Activated CD4-positive, alpha-beta T cell treated with anti-CD3 and anti-CD28 coated beads, Interleukin-2, amount 50 U/mL, for 4 hours (primary cell): Measurements from ENCODE around the gene TRIM51.
"Not testable (repeated sequence)": the region's sequence is repeated elsewhere in the genome, so short reads cannot be mapped to it uniquely, and the experiment has no call there.

Experiments
- DNase-seq, 2 experiments: peaks; one replicate each; pipeline ENCODE4 v3.0.0-alpha.2; 2020

The TRIM51 gene, protein sequence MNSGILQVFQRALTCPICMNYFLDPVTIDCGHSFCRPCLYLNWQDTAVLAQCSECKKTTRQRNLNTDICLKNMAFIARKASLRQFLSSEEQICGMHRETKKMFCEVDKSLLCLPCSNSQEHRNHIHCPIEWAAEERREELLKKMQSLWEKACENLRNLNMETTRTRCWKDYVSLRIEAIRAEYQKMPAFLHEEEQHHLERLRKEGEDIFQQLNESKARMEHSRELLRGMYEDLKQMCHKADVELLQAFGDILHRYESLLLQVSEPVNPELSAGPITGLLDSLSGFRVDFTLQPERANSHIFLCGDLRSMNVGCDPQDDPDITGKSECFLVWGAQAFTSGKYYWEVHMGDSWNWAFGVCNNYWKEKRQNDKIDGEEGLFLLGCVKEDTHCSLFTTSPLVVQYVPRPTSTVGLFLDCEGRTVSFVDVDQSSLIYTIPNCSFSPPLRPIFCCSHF

GRCh38 chr11:55882997-55883396 is at the start of gene TRIM51:
Gene TRIM51, plus strand, starts transcription at chr11:55883297. Its CDS starts 2,132 bp downstream, at chr11:55885429.
- not testable (repeated sequence) for DNase-seq

DNA sequence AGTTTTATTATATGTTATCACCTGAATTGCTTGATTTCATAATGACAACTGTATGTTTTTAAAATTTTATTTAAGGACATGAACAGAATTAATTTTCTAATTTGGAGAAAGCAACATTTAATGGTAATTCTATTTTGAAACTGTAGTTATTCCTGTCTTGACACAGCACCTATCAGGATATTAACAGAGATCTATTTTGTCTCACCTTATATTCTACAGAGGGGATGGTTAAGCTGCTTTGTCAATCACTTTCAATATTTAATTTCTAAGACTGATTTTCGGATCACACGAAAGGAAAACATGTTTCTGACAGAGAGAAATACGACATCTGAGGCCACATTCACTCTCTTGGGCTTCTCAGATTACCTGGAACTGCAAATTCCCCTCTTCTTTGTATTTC is 44.6 kb upstream of the TRIM51 start, which contains the start of gene OR5D16:
TSS of gene OR5D16 (plus strand) at position 301 of the 400 bp plus-strand sequence. CDS start at position 301, 0 bp downstream.
- DNase-seq: no peak

DNA sequence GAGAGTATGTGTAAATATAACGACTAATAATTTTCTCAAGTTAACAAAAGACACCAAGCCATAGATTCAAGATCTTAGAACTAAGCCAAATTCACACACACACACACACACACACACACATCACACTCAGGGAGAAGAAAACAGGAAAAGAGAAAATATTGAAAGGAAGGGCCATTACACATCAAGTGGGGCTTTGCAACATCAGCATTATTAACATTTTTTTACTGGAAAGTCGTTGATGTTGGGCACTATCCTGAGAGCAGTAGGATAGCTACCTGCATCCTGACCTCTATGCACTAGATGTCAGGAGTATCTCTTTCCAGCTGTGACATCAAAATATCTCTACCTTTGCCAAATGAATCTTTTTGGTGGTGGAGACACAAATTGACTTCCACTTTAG is 35.6 kb upstream of the TRIM51 start:
- no peak for DNase-seq

- DNase-seq: no peak
Observed at GRCh38 chr11:55849037-55849436, 34.1 kb upstream of the TRIM51 start.

- DNase-seq: no peak
Observed at GRCh38 chr11:55852141-55852540, 31.0 kb upstream of the TRIM51 start.

GRCh38 chr11:55854704-55855103 is 28.4 kb upstream of the TRIM51 start:
- DNase-seq: no peak

DNA sequence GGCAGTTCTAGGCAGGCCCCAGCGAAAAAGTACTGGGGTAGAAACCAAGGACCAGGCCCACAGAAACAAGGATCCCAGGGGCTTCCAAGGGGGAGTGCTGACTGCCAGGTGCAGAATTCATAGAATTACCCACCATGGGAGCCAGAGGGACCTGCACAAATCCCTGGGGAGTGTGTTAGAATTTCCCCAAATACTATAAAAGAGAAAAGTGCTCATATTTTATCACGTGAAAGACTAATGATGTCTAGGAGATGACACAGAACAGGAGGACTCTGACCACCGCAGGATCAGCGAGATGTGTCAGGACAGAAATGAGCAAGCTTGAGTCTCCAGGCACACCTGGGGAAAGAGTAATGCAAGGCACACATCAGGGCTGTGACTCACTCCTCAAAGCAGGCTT is 15.7 kb upstream of the TRIM51 start:
- not testable (repeated sequence) for DNase-seq

DNA sequence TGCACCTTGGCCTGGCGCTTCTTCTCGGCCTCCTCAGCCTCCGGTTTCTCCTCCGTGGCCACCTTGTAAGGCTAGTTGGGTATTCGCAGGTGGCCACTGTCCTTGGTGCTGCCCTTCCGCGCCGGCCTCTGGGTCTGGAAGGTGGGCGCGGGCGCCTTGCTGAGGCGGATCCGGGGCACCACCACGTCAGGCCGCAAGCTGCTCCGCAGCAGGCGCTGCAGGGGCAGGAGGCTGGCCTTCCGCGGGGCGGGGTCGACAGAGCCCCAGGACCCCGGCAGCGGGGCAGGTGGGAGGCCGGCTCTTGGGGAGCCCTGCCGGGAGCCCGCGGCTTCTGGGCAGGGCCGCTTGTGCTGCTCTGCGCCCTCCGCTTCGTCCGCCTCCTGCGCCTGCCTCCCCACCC is 10.4 kb upstream of the TRIM51 start:
- not testable (repeated sequence) for DNase-seq

- not testable (repeated sequence) for DNase-seq
Observed at GRCh38 chr11:55873146-55873545, 10.0 kb upstream of the TRIM51 start.

DNA sequence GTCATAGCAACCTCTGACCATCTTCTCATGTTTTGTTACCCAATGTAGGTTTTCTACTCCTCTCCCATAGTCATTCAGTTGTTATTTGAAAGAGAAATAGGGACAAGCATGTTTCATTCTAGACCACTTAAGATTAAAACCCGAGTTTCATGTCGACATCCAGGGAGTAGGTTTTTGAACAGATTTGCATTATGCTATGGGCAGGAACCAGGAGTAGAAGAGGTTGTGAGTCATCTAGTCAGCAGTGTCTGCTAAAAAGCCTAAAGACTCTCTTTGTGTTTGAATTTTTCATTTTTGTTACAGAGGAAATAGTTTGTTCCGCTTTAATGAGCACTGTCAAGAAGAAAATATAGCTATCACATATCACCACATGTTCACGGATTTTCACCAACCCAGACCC is 1.9 kb downstream of the TRIM51 start:
- not testable (repeated sequence) for DNase-seq

GRCh38 chr11:55885481-55885880 is 2.4 kb downstream of the TRIM51 start:
- DNase-seq: not testable (repeated sequence)

DNA sequence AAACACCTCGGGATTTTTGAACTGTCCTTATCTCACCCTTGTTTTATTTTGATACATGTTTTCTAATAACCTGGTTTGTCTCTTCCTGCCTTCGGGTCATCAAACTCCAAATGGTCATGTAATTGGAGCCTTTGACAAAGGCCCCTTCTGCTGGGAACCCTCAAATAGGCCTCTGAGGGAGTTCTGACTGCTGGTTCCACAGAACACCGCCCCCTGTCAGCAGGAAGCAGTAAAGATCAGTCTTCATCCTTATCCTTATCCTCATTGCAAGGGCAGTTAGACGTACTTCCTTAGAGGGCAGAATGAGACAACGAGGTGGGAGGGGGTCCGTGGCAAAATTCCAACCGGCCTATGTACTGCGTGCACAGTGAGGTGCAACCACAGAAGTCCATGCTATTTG is 12.1 kb downstream of the TRIM51 start:
- no peak for DNase-seq

GRCh38 chr11:55902308-55902707 is 19.2 kb downstream of the TRIM51 start:
- no peak for DNase-seq

- DNase-seq: no peak
Observed at GRCh38 chr11:55914482-55914881, 31.4 kb downstream of the TRIM51 start, which contains the start of gene OR5W2. Gene OR5W2, minus strand, starts transcription at chr11:55914582. Its CDS starts 0 bp downstream, at chr11:55914582.

GRCh38 chr11:55920537-55920936 is 37.4 kb downstream of the TRIM51 start:
- no peak for DNase-seq

DNA sequence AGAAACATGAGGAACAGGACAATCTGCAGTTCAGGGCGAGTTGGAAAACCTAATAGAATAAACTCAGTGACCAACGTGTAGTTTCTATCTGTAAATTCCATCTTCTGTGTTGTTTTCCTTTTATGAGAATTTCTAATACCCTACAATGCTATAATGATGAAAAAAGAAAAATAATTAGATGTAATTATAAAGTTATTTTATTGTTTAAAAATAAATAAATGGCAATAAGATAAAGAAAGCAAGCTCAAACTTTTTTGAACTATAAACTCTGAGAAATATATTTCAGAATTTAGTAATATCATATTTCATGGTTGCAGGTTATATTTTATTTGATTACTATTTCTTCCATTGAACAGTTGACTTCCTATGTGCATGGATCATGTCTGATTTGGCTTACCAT is 53.2 kb downstream of the TRIM51 start, which contains the start of gene OR5I1:
TSS of gene OR5I1 (minus strand) at position 101 of the 400 bp plus-strand sequence. CDS start at position 101, 0 bp downstream.
- DNase-seq: no peak
